Activated naive CD8-positive, alpha-beta T cell (primary cell): Measurements from ENCODE around the gene ZBTB32.
A peak's percentile ranks its signal among the peaks of the same experiment; 100 is the strongest.
"Not testable (repeated sequence)": the region's sequence is repeated elsewhere in the genome, so short reads cannot be mapped to it uniquely, and the experiment has no call there.

Source experiments
- H3K27ac Mint-ChIP-seq: one replicate; pipeline ENCODE4 v1.8.0; 2021; ENCODE audit warnings: mixed read lengths
- H3K27me3 Mint-ChIP-seq: one replicate; pipeline ENCODE4 v1.8.0; 2021; ENCODE audit warnings: mixed read lengths
- H3K36me3 Mint-ChIP-seq: one replicate; pipeline ENCODE4 v1.8.0; 2021; ENCODE audit warnings: mixed read lengths
- H3K4me1 Mint-ChIP-seq: one replicate; pipeline ENCODE4 v1.8.0; 2021; ENCODE audit warnings: low read depth, mixed read lengths
- H3K4me3 Mint-ChIP-seq: one replicate; pipeline ENCODE4 v1.8.0; 2021; ENCODE audit warnings: mild to moderate bottlenecking, mixed read lengths
- H3K9me3 Mint-ChIP-seq: one replicate; pipeline ENCODE4 v1.8.0; 2021; ENCODE audit warnings: low read depth, mixed read lengths

ZBTB32 gene

GRCh38 chr19:35675589-35676140, 28.7 kb upstream of the ZBTB32 start:
- H3K27me3 Mint-ChIP-seq = peaks cover 8% of the 10 kb centered on the region
- H3K9me3 Mint-ChIP-seq = no peaks in the 10 kb centered on the region
- H3K4me3 Mint-ChIP-seq = no peak overlapping the region
- peaks cover 5% of the 10 kb centered on the region for H3K36me3 Mint-ChIP-seq
- peaks cover 8% of the 10 kb centered on the region for H3K4me1 Mint-ChIP-seq
- H3K27ac Mint-ChIP-seq = peak overlapping the region; percentile 11

GRCh38 chr19:35689836-35690235, 14.5 kb upstream of the ZBTB32 start:
- H3K36me3 Mint-ChIP-seq = no peaks in the 10 kb centered on the region
- H3K9me3 Mint-ChIP-seq = no peaks in the 10 kb centered on the region
- no peak overlapping the region for H3K4me3 Mint-ChIP-seq
- no peaks in the 10 kb centered on the region for H3K4me1 Mint-ChIP-seq
- no peaks in the 10 kb centered on the region for H3K27me3 Mint-ChIP-seq
- no peak overlapping the region for H3K27ac Mint-ChIP-seq

- H3K4me1 Mint-ChIP-seq, H3K36me3 Mint-ChIP-seq, H3K9me3 Mint-ChIP-seq, H3K27ac Mint-ChIP-seq, H3K27me3 Mint-ChIP-seq, H3K4me3 Mint-ChIP-seq: not testable (repeated sequence)
These were observed 13.3 kb upstream of the ZBTB32 start for GRCh38 chr19:35691106-35691505.

GRCh38 chr19:35692010-35692409, 12.3 kb upstream of the ZBTB32 start:
- no peak overlapping the region for H3K27ac Mint-ChIP-seq
- H3K4me3 Mint-ChIP-seq = no peak overlapping the region
- no peaks in the 10 kb centered on the region for H3K27me3 Mint-ChIP-seq
- H3K9me3 Mint-ChIP-seq = no peaks in the 10 kb centered on the region
- no peaks in the 10 kb centered on the region for H3K36me3 Mint-ChIP-seq
- H3K4me1 Mint-ChIP-seq = peaks cover 2% of the 10 kb centered on the region

GRCh38 chr19:35693422-35693821, 10.9 kb upstream of the ZBTB32 start:
- Mint-ChIP-seq H3K36me3 (no peaks in the 10 kb centered on the region), H3K4me3 (no peak overlapping the region), H3K4me1 (peaks cover 2% of the 10 kb centered on the region), H3K27ac (no peak overlapping the region), H3K27me3 (no peaks in the 10 kb centered on the region), H3K9me3 (no peaks in the 10 kb centered on the region)

GRCh38 chr19:35693835-35694599, 10.3 kb upstream of the ZBTB32 start:
- Mint-ChIP-seq H3K4me1 (peaks cover 2% of the 10 kb centered on the region), H3K27me3 (no peaks in the 10 kb centered on the region), H3K36me3 (no peaks in the 10 kb centered on the region), H3K27ac (no peak overlapping the region), H3K4me3 (no peak overlapping the region), H3K9me3 (no peaks in the 10 kb centered on the region)

- Mint-ChIP-seq H3K36me3 (no peaks in the 10 kb centered on the region), H3K4me1 (peaks cover 2% of the 10 kb centered on the region), H3K27ac (no peak overlapping the region), H3K9me3 (no peaks in the 10 kb centered on the region), H3K4me3 (no peak overlapping the region), H3K27me3 (no peaks in the 10 kb centered on the region)
These were observed 8.4 kb upstream of the ZBTB32 start for GRCh38 chr19:35695895-35696422.

GRCh38 chr19:35696835-35697234, 7.5 kb upstream of the ZBTB32 start:
- Mint-ChIP-seq H3K4me3 (no peak overlapping the region), H3K4me1 (peaks cover 2% of the 10 kb centered on the region), H3K36me3 (no peaks in the 10 kb centered on the region), H3K9me3 (no peaks in the 10 kb centered on the region), H3K27ac (no peak overlapping the region), H3K27me3 (no peaks in the 10 kb centered on the region)

- no peaks in the 10 kb centered on the region for H3K36me3 Mint-ChIP-seq
- no peaks in the 10 kb centered on the region for H3K9me3 Mint-ChIP-seq
- H3K4me3 Mint-ChIP-seq = peak overlapping the region; percentile 92
- no peaks in the 10 kb centered on the region for H3K27me3 Mint-ChIP-seq
- peaks cover 5% of the 10 kb centered on the region for H3K4me1 Mint-ChIP-seq
- H3K27ac Mint-ChIP-seq = peak overlapping the region; percentile 97
These were observed 1.9 kb upstream of the ZBTB32 start for GRCh38 chr19:35702223-35703012.

- Mint-ChIP-seq H3K27me3 (no peaks in the 10 kb centered on the region), H3K36me3 (no peaks in the 10 kb centered on the region), H3K4me3 (no peak overlapping the region), H3K9me3 (no peaks in the 10 kb centered on the region), H3K27ac (no peak overlapping the region), H3K4me1 (peaks cover 5% of the 10 kb centered on the region)
These were observed 1.0 kb upstream of the ZBTB32 start for GRCh38 chr19:35703343-35703742.

- H3K27me3 Mint-ChIP-seq = no peaks in the 10 kb centered on the region
- H3K9me3 Mint-ChIP-seq = no peaks in the 10 kb centered on the region
- H3K36me3 Mint-ChIP-seq = no peaks in the 10 kb centered on the region
- H3K4me1 Mint-ChIP-seq = peaks cover 28% of the 10 kb centered on the region
- no peak overlapping the region for H3K4me3 Mint-ChIP-seq
- H3K27ac Mint-ChIP-seq = no peak overlapping the region
These were observed 4.0 kb downstream of the ZBTB32 start for GRCh38 chr19:35708391-35708790.

- peak overlapping the region; percentile 74 for H3K4me3 Mint-ChIP-seq
- H3K27ac Mint-ChIP-seq = peak overlapping the region; percentile 99
- no peaks in the 10 kb centered on the region for H3K9me3 Mint-ChIP-seq
- no peaks in the 10 kb centered on the region for H3K27me3 Mint-ChIP-seq
- H3K4me1 Mint-ChIP-seq = peaks cover 48% of the 10 kb centered on the region
- peaks cover 2% of the 10 kb centered on the region for H3K36me3 Mint-ChIP-seq
These were observed 6.7 kb downstream of the ZBTB32 start for GRCh38 chr19:35710784-35711723.

- peaks cover 53% of the 10 kb centered on the region for H3K4me1 Mint-ChIP-seq
These were observed 8.5 kb downstream of the ZBTB32 start for GRCh38 chr19:35712567-35713505.

More at GRCh38 chr19:35712567-35713505, 8.5 kb downstream of the ZBTB32 start:
- H3K36me3 Mint-ChIP-seq = peaks cover 7% of the 10 kb centered on the region
- H3K9me3 Mint-ChIP-seq = no peaks in the 10 kb centered on the region
- peak overlapping the region; percentile 99 for H3K27ac Mint-ChIP-seq
- no peaks in the 10 kb centered on the region for H3K27me3 Mint-ChIP-seq
- peak overlapping the region; percentile 93 for H3K4me3 Mint-ChIP-seq
